GM12878 (cell line): ENCODE measurements around the gene GOLGA5. TPM values are rescaled to one million over a fixed set of nuclear protein-coding genes. Genes with fewer than 3 reads are reported as not detected.

ENCODE experiments used
- ATAC-seq: fragments of 200-7000 bp; cut with Tn5 transposase; 3 replicates; pipeline ENCODE4 v1.9.1; 2020; ENCODE audit warnings: mild to moderate bottlenecking, moderate library complexity
- BruUV-seq: library from RNA; stranded (reverse); fragments of 400-500 nt; replicated peaks from 2 replicates; lab custom pipeline; 2021; lab: Mats Ljungman, UMichigan
- CTCF ChIA-PET: fragments of 300-600 bp; sonication (Branson Sonifier 250); formaldehyde crosslinking; extraction: SDS; loops from one replicate; lab custom pipeline; 2021; ENCODE audit warnings: inconsistent platforms; lab: Yijun Ruan, JAX
- POLR2A ChIA-PET: fragments of 350-600 bp; formaldehyde crosslinking; extraction: SDS; loops from one replicate; lab custom pipeline; 2021; ENCODE audit warnings: inconsistent platforms; lab: Charles Lee
- RAD21 ChIA-PET: fragments of 300-600 bp; sonication (Branson Sonifier 250); formaldehyde crosslinking; loops from one replicate; lab custom pipeline; 2023; ENCODE audit warnings: antibody characterized with exemption; ENCODE audit not compliant: unreplicated experiment; lab: Charles Lee
- SMC1A ChIA-PET: fragments of 300-600 bp; sonication (Branson Sonifier 250); formaldehyde crosslinking; loops from one replicate; lab custom pipeline; 2023; ENCODE audit not compliant: unreplicated experiment, uncharacterized antibody; lab: Charles Lee
- DNase-seq: peaks from one replicate; pipeline ENCODE4 v3.0.0-alpha.2; 2011; ENCODE audit warnings: low read depth, low spot score
- FAIRE-seq: peaks from 3 replicates; lab custom pipeline; 2011; peaks lifted over from hg19 to GRCh38; lab: Jason Lieb, UNC
- H2AFZ ChIP-seq: 2 replicates; pipeline ENCODE4 v1.6.0; 2011; ENCODE audit warnings: low read depth, low read length, control low read depth; ENCODE audit not compliant: control insufficient read depth
- H3K27ac ChIP-seq: 2 replicates; pipeline ENCODE4 v1.5.1; 2011; ENCODE audit warnings: control low read depth; ENCODE audit not compliant: control insufficient read depth, insufficient read depth
- H3K27me3 ChIP-seq, 2 experiments: replicated peaks in 1 of 2; 2 replicates each; pipeline versions ENCODE4 v1.6.0 to v1.6.1; 2011; ENCODE audit warnings: low read length in 1 of 2; ENCODE audit not compliant: control insufficient read depth in 2 of 2, insufficient read depth in 2 of 2
- H3K36me3 ChIP-seq, 2 experiments: 2 replicates each; pipeline ENCODE4 v1.5.1; 2011; ENCODE audit warnings: low read length in 1 of 2; ENCODE audit not compliant: control insufficient read depth in 2 of 2, insufficient read depth in 2 of 2
- H3K4me1 ChIP-seq: 2 replicates; pipeline ENCODE4 v1.6.1; 2011; ENCODE audit warnings: mild to moderate bottlenecking, low read length, moderate library complexity, mixed read lengths; ENCODE audit not compliant: control insufficient read depth, insufficient read depth
- H3K4me2 ChIP-seq: 2 replicates; pipeline ENCODE4 v1.6.0; 2011; ENCODE audit warnings: control low read depth; ENCODE audit not compliant: control insufficient read depth, insufficient read depth
- H3K4me3 ChIP-seq: fragments of 200-600 bp; sonication (generic); 2 replicates; pipeline ENCODE4 v1.5.1; 2016
- H3K79me2 ChIP-seq: 2 replicates; pipeline ENCODE4 v1.6.0; 2011; ENCODE audit warnings: low read length; ENCODE audit not compliant: control insufficient read depth, insufficient read depth
- H3K9ac ChIP-seq: 2 replicates; pipeline ENCODE4 v1.8.0; 2011; ENCODE audit warnings: low read length, control low read depth, mixed read lengths; ENCODE audit not compliant: control insufficient read depth, insufficient read depth
- H3K9me3 ChIP-seq: replicated peaks from 3 replicates; pipeline ENCODE4 v1.5.1; 2011; ENCODE audit warnings: mild to moderate bottlenecking, low read length; ENCODE audit not compliant: control insufficient read depth, insufficient read depth
- H4K20me1 ChIP-seq: 2 replicates; pipeline ENCODE4 v1.6.0; 2011; ENCODE audit not compliant: control insufficient read depth, insufficient read depth
- ETV6 ChIP-seq, 2 experiments: fragments of 450-650 bp in 1 of 2; IDR thresholded peaks in 1 of 2; conservative IDR thresholded peaks in 1 of 2; 2 replicates each; pipeline ENCODE4 v1.6.1; 2014; ENCODE audit warnings: antibody characterized with exemption in 1 of 2, borderline replicate concordance in 1 of 2, low read depth in 1 of 2, mild to moderate bottlenecking in 1 of 2, moderate library complexity in 1 of 2
- MEF2B ChIP-seq: fragments of 450-650 bp; IDR thresholded peaks from 2 replicates; pipeline ENCODE4 v1.6.1; 2018; ENCODE audit warnings: mild to moderate bottlenecking, moderate library complexity; ENCODE audit not compliant: partially characterized antibody, poor library complexity, severe bottlenecking
- PBX3 ChIP-seq: IDR thresholded peaks from 2 replicates; pipeline ENCODE4 v1.6.1; 2011; ENCODE audit warnings: mild to moderate bottlenecking, low read depth, low read length, moderate library complexity; ENCODE audit not compliant: insufficient replicate concordance
- REST ChIP-seq: IDR thresholded peaks from 2 replicates; pipeline ENCODE4 v1.6.1; 2012; ENCODE audit warnings: mild to moderate bottlenecking, low read depth, low read length
- TBL1XR1 ChIP-seq: IDR thresholded peaks from 2 replicates; pipeline ENCODE4 v1.6.1; 2012; ENCODE audit warnings: low read depth, low read length, improper control_type of control experiment
- WGBS: methylation state at CpG from one replicate; pipeline ENCODE4 v1.1.6; 2016; ENCODE audit warnings: low lambda C conversion rate; ENCODE audit not compliant: insufficient replicate concordance, insufficient coverage; ENCODE audit errors: missing lambda C conversion rate; 5-methylcytosine and 5-hydroxymethylcytosine counted together
- in situ Hi-C: fragments of 300-500 bp; cut with MboI; formaldehyde crosslinking; loops from 9 replicates; pipeline ENCODE4 v1.14.3; 2018; ENCODE audit warnings: mixed read lengths
- intact Hi-C: fragments of 100-400 bp; cut with micrococcal nuclease; formaldehyde crosslinking; loops from one replicate; pipeline ENCODE4 v1.14.2; 2022; ENCODE audit not compliant: unreplicated experiment
- polyA plus RNA-seq, 11 experiments: library from polyadenylated mRNA; depleted of rRNA in 4 of 11; unstranded in 6 of 11; stranded (reverse) in 5 of 11; fragments of >200 nt; fragmentation: Nextera tagmentation in 4 of 11; fragmentation: Illumina TruSeq in 1 of 11; extraction: Ambion mirVana in 4 of 11; extraction: Trizol in 1 of 11; gene quantifications; 1 replicate in 1 of 11; 2 replicates in 10 of 11; pipeline versions ENCODE4 v1.2.1 to v1.2.3, GENCODE V29; 2011 to 2016; ENCODE audit warnings: inconsistent platforms in 2 of 11, missing spikeins in 2 of 11, low read depth in 1 of 11
- total RNA-seq, 4 experiments: library from RNA; depleted of rRNA in 3 of 4; stranded (reverse); fragments of >200 nt in 3 of 4; fragmentation: Illumina TruSeq in 1 of 4; extraction: Trizol in 1 of 4; gene quantifications; 2 replicates each; pipeline versions ENCODE4 v1.2.1 to v1.2.3, GENCODE V29; 2013 to 2021

GOLGA5 gene
- total and polyA plus RNA-seq, 10 of the 15 experiments (the other 5 are each of a cell fraction or from before 2014, with no cell fraction given) = 10.9 to 30.1 (median 19.7) TPM

GRCh38 chr14:92802678-92803077, 8.6 kb downstream of the GOLGA5 start:
- ChIA-PET RAD21 (no interaction called here), POLR2A (no interaction called here), CTCF (no interaction called here), SMC1A (interaction anchor here (1.2 kb wide), 1 partner anchor 95 kb away, joined by 3 read pairs; no protein-coding TSS in a partner anchor)
- no TSS peak for BruUV-seq
- no peaks in the 10 kb centered on the region; the same call in 1 of the 2 replicates for H3K4me1 ChIP-seq
- H4K20me1 ChIP-seq = no peaks in the 10 kb centered on the region
- ATAC-seq (no peak), FAIRE-seq (no peak), DNase-seq (no peak)
- TF ChIP-seq TBL1XR1 = no peak
- TF ChIP-seq MEF2B = no peak
- no peak for TF ChIP-seq PBX3
- no peak for TF ChIP-seq ETV6 (conservative IDR thresholded peaks at IDR 0.05 in 1 of 2, IDR thresholded peaks at IDR 0.05 in 1 of 2; ENCODE audit: borderline replicate concordance in 1 of 2, low read depth in 1 of 2)
- TF ChIP-seq REST = no peak
- H2AFZ ChIP-seq = no peak overlapping the region
- in situ Hi-C loops (no loop called here), intact Hi-C loops (no loop called here)
- H3K9me3 ChIP-seq = no peaks in the 10 kb centered on the region; the same call in 2 of the 3 replicates
- H3K27ac ChIP-seq = no peak overlapping the region
- WGBS = 97% methylated on average over 2 of the region's 2 CpGs
- H3K4me2 ChIP-seq = no peak overlapping the region
- no peak overlapping the region for H3K9ac ChIP-seq
- peaks cover 25% of the 10 kb centered on the region for H3K79me2 ChIP-seq
- no peak overlapping the region for H3K4me3 ChIP-seq
- no peaks in the 10 kb centered on the region for H3K27me3 ChIP-seq
- H3K36me3 ChIP-seq = peaks cover under 1 to 7% of the 10 kb centered on the region in 2 experiments; a peak in 3 of 4 replicates
